Chondrocyte (in vitro differentiated cells): ENCODE measurements around the gene MAPKAP1. TPM values are rescaled to one million over a fixed set of nuclear protein-coding genes. Genes with fewer than 3 reads are reported as not detected.
"Not testable (repeated sequence)": the region's sequence is repeated elsewhere in the genome, so short reads cannot be mapped to it uniquely, and the experiment has no call there.

Source experiments
- DNase-seq: peaks from one replicate; pipeline ENCODE4 v3.0.0; 2021; ENCODE audit warnings: mixed read lengths, low spot score
- H3K27ac Mint-ChIP-seq: one replicate; pipeline ENCODE4 v1.8.0; 2021; ENCODE audit warnings: mild to moderate bottlenecking, moderate library complexity, mixed read lengths; ENCODE audit not compliant: unreplicated experiment
- H3K27me3 Mint-ChIP-seq: 2 replicates; pipeline ENCODE4 v1.8.0; 2021; ENCODE audit warnings: low read depth, mixed read lengths
- H3K36me3 Mint-ChIP-seq: 2 replicates; pipeline ENCODE4 v1.8.0; 2021; ENCODE audit warnings: low read depth, mixed read lengths
- H3K4me1 Mint-ChIP-seq: 2 replicates; pipeline ENCODE4 v1.8.0; 2021; ENCODE audit warnings: low read depth, mild to moderate bottlenecking, mixed read lengths
- H3K4me3 Mint-ChIP-seq: one replicate; pipeline ENCODE4 v1.8.0; 2021; ENCODE audit warnings: mild to moderate bottlenecking, moderate library complexity, mixed read lengths; ENCODE audit not compliant: unreplicated experiment
- H3K9me3 Mint-ChIP-seq: 2 replicates; pipeline ENCODE4 v1.8.0; 2021; ENCODE audit warnings: low read depth, mixed read lengths
- CTCF ChIP-seq: fragments of 200-600 bp; sonication (generic); IDR thresholded peaks from 2 replicates; pipeline ENCODE4 v1.5.0; 2021; ENCODE audit warnings: antibody characterized with exemption, mild to moderate bottlenecking, moderate library complexity
- total RNA-seq: library from RNA; stranded (reverse); gene quantifications from 3 replicates; pipeline ENCODE4 v1.2.1, GENCODE V29; 2021

The MAPKAP1 gene
- total RNA-seq, 1 donor from 2014 or later, result 91.5 TPM

DNA sequence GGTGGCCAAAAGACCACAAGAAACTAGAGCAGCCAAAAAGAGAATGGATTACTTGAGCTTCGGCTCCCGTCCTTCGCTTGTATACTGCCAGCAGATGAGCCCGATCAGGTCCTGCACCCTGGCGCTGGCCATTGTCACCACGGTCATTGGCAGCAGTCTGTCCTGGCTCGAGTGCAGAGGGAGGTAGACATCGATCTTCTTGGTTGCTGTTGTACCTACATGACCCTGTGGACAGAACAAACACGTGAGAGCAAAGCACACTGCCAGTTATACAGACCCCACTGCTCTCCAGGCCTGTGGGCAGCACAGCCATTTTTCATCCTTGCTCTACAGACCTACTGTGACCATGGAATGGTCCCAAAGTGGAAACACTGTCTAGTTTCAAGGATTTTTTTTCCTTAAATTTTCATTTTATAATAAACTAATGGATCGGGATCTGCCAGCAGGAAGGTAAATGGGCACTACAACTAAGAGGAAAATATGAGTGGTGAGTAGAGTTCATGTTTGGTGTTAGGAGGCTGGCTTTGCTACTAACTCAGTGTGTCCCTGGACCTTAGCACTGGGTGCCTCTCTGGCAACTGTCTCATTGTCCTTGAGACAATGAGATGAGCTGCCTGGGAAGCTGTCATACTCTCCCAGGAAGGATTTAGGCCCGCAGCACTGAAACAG is 121.4 kb downstream of the MAPKAP1 start:
- no peak overlapping the region for H3K27ac Mint-ChIP-seq
- peaks cover 8% of the 10 kb centered on the region for H3K36me3 Mint-ChIP-seq
- H3K4me3 Mint-ChIP-seq, result no peak overlapping the region
- no peak for TF ChIP-seq CTCF
- H3K4me1 Mint-ChIP-seq, result peaks cover 12% of the 10 kb centered on the region
- no peak for DNase-seq
- H3K9me3 Mint-ChIP-seq, result no peaks in the 10 kb centered on the region
- H3K27me3 Mint-ChIP-seq, result no peaks in the 10 kb centered on the region

DNA sequence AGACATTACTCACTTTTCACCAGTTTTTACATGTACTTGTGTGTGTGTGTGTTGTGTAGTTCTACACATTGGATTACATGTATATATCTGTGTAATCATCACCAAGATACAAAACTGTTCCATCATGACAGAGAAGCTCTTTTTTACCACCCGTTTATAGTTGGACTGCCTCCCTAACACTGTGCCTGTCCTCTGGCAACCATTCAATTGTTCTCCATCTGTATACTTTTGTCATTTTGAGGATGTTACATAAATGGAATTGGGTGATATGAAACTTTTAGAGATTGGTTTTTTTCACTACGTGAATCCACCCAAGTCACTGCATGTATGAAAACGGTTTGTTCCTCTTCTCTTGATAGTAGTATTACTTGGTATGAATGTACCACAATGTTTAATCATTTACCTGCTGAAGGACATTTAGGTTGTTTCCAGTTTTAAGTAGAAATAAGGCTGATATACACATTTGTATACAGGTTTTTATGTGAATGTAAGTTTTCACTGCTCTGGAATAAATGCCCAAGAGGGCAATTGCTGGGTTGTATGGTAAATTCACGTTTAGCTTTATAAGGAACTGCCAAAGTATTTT is 126.2 kb downstream of the MAPKAP1 start:
- DNase-seq, result no peak
- Mint-ChIP-seq H3K27me3 (no peaks in the 10 kb centered on the region), H3K27ac (no peak overlapping the region), H3K4me1 (no peaks in the 10 kb centered on the region), H3K9me3 (no peaks in the 10 kb centered on the region), H3K36me3 (peaks cover 10% of the 10 kb centered on the region), H3K4me3 (no peak overlapping the region)
- TF ChIP-seq CTCF, result no peak

DNA sequence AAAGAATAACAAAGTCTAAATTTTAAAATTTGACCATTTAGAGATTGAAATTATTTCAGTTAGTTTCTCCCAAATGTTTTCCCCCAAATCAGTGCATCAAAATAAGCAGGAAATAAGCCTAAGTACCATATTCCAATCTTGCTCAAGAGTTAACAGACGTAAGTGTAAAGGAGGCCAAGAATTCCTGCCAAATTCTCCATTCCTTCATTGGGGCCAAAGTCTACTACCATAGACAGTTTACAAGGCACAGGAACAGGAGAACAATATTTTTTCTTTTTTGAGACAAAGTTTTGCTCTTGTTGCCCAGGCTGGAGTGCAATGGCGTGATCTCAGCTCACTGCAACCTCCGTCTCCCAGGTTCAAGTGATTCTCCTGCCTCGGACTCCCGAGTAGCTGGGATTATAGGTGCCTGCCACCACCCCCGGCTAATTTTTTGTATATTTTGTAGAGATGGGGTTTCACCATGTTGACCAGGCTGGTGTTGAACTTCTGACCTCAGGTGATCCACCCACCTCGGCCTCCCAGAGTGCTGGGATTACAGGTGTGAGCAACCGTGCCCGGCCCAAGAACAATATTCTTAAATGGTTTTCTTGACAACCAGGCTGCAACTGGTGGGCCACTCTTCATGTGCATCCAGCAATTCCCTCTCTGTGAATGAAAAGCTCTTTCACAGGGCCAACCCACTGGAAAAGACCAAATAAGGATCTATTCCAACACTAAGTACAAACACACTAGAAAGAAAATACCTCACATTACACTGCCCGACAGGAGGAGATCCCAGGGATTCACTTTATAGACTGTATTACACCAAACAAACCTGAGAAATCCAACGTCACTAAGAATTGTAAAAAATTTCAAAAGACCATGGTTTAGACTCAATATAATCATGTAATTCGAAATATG is 127.7 kb downstream of the MAPKAP1 start:
- H3K4me3 Mint-ChIP-seq, result no peak overlapping the region
- no peak for TF ChIP-seq CTCF
- H3K9me3 Mint-ChIP-seq, result no peaks in the 10 kb centered on the region
- H3K27me3 Mint-ChIP-seq, result no peaks in the 10 kb centered on the region
- H3K36me3 Mint-ChIP-seq, result peaks cover 7% of the 10 kb centered on the region
- no peak overlapping the region for H3K27ac Mint-ChIP-seq
- H3K4me1 Mint-ChIP-seq, result peaks cover 5% of the 10 kb centered on the region
- no peak for DNase-seq

- peaks cover 26% of the 10 kb centered on the region for H3K4me1 Mint-ChIP-seq
- H3K4me3 Mint-ChIP-seq, result no peak overlapping the region
- H3K27me3 Mint-ChIP-seq, result no peaks in the 10 kb centered on the region
- no peaks in the 10 kb centered on the region for H3K36me3 Mint-ChIP-seq
- H3K27ac Mint-ChIP-seq, result peak overlapping the region; percentile 27
- no peak for DNase-seq
- TF ChIP-seq CTCF, result no peak
- no peaks in the 10 kb centered on the region for H3K9me3 Mint-ChIP-seq
Measured at GRCh38 chr9:125574126-125574877, 132.7 kb downstream of the MAPKAP1 start.

DNA sequence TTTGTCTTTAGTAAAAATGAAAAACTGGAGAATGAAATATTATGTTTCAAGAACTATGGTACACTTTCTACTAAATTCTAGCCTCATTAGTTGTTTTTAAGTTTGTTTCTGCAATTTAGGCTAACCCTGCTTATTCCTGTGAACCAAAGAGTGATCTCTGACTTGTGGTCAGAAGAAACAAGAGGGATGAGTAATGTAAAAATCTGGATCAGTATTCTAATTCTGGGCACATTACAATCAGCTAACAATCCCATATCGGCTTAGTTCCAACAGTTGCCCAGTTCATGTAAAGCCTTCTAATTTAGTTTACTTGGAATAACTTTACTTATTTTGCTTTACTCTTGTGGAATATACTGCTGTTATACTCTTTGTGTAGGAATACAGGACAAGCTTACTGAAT is 134.5 kb downstream of the MAPKAP1 start:
- not testable (repeated sequence) for H3K9me3 Mint-ChIP-seq, H3K4me3 Mint-ChIP-seq, H3K27ac Mint-ChIP-seq, H3K36me3 Mint-ChIP-seq, H3K27me3 Mint-ChIP-seq, DNase-seq
- H3K4me1 Mint-ChIP-seq, result peaks cover 39% of the 10 kb centered on the region

- H3K4me1 Mint-ChIP-seq, result peaks cover 42% of the 10 kb centered on the region
- H3K36me3 Mint-ChIP-seq, H3K9me3 Mint-ChIP-seq: not testable (repeated sequence)
Measured at GRCh38 chr9:125571824-125572223, 135.2 kb downstream of the MAPKAP1 start.

More at GRCh38 chr9:125571824-125572223, 135.2 kb downstream of the MAPKAP1 start:
- not testable (repeated sequence) for H3K27me3 Mint-ChIP-seq, H3K4me3 Mint-ChIP-seq, H3K27ac Mint-ChIP-seq, DNase-seq
